Measurements from ENCODE around the gene AKR1B1.

DNA sequence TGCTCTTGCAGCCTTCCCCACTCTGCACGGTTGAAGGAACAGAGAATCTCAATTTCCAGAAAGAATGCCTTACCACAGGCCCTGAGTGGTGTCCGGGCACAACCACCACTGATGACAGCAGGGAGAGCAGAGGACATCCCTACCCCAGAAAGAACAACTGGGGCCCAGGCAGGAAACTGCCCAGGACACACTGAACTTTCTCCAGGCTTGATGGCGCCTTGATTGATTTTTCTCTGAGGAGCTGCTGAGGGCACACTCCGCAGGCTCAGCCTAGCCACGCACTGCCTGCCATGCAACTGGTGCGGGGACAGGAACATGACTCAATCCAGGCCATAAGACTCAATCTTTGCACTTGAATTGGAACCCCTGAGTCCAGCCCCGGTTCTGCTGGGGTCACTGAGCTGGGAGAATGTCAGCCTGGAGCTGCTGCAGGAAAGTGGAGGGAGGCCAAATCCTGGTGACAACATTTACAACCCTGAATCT is 5.9 kb downstream of the AKR1B1 start:
- no peak for TF ChIP-seq POLR2A (IDR thresholded peaks at IDR 0.05)
- TF ChIP-seq, protein P1, sequence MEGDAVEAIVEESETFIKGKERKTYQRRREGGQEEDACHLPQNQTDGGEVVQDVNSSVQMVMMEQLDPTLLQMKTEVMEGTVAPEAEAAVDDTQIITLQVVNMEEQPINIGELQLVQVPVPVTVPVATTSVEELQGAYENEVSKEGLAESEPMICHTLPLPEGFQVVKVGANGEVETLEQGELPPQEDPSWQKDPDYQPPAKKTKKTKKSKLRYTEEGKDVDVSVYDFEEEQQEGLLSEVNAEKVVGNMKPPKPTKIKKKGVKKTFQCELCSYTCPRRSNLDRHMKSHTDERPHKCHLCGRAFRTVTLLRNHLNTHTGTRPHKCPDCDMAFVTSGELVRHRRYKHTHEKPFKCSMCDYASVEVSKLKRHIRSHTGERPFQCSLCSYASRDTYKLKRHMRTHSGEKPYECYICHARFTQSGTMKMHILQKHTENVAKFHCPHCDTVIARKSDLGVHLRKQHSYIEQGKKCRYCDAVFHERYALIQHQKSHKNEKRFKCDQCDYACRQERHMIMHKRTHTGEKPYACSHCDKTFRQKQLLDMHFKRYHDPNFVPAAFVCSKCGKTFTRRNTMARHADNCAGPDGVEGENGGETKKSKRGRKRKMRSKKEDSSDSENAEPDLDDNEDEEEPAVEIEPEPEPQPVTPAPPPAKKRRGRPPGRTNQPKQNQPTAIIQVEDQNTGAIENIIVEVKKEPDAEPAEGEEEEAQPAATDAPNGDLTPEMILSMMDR (IDR thresholded peaks at IDR 0.05), result no peak

All from lower leg skin (tissue), 3 donors.